H1 (cell line): ENCODE measurements around the gene MRPL4. TPM values are rescaled to one million over a fixed set of nuclear protein-coding genes. Genes with fewer than 3 reads are reported as not detected.

ENCODE experiments used
- CHD7 ChIP-seq: fragments of 300-600 bp; sonication (generic); IDR thresholded peaks from 2 replicates; pipeline ENCODE4 v1.7.1; 2012; ENCODE audit warnings: low read length, moderate library complexity, mild to moderate bottlenecking, inconsistent platforms; ENCODE audit not compliant: insufficient replicate concordance
- EP300 ChIP-seq, 2 experiments: IDR thresholded peaks; 1 replicate in 1 of 2; 2 replicates in 1 of 2; pipeline ENCODE4 v1.6.1; 2011 to 2012; ENCODE audit warnings: low read depth in 2 of 2, low read length in 2 of 2, mild to moderate bottlenecking in 2 of 2, borderline replicate concordance in 1 of 2, inconsistent platforms in 1 of 2, moderate library complexity in 1 of 2
- polyA plus RNA-seq, 7 experiments: library from polyadenylated mRNA; depleted of rRNA in 3 of 7; stranded (reverse) in 5 of 7; unstranded in 2 of 7; fragments of >200 nt in 5 of 7; fragments of 200-250 nt in 2 of 7; gene quantifications; 1 replicate in 5 of 7; 2 replicates in 1 of 7; 4 replicates in 1 of 7; pipeline versions ENCODE4 v1.2.1 to v1.2.3, GENCODE V29; 2011 to 2013; ENCODE audit warnings: missing spikeins in 2 of 7, mixed read lengths in 2 of 7
- total RNA-seq: library from RNA; stranded (reverse); fragmentation: NEBNext Ultra II Directional; extraction: Animal tissue kit (Norgen Biotek cat#: 25700); gene quantifications from 2 replicates; pipeline ENCODE4 v1.2.1, GENCODE V29; 2021

The MRPL4 gene
- total and polyA plus RNA-seq, 2 of the 8 experiments (the other 6 are each of a cell fraction or from before 2014, with no cell fraction given): 82.3 to 187 TPM

GRCh38 chr19:10245189-10245939, 6.7 kb upstream of the MRPL4 start (continued):
- TF ChIP-seq CHD7: no peak
- TF ChIP-seq EP300 (IDR thresholded peaks at IDR 0.05; ENCODE audit: borderline replicate concordance in 1 of 2, low read depth in 2 of 2, low read length in 2 of 2): no peak
